ENCODE measurements around the gene URGCP.
"Not testable (repeated sequence)": the region's sequence is repeated elsewhere in the genome, so short reads cannot be mapped to it uniquely, and the experiment has no call there.

URGCP gene

GRCh38 chr7:43915907-43916306 is 9.5 kb upstream of the URGCP start:
- DNase-seq, result no peak

GRCh38 chr7:43914795-43915194 is 8.4 kb upstream of the URGCP start:
- DNase-seq, result no peak

- DNase-seq, result peak; percentile 33 to 58 (median 41)
These were observed 453 bp downstream of the URGCP start for GRCh38 chr7:43905956-43906330.

GRCh38 chr7:43905209-43905946 is 1.0 kb downstream of the URGCP start:
- no peak for DNase-seq

- peak in 1 of 3 donors; percentile 25 for DNase-seq
These were observed 1.7 kb downstream of the URGCP start for GRCh38 chr7:43904533-43905208.

GRCh38 chr7:43902542-43903054 is 3.8 kb downstream of the URGCP start:
- no peak for DNase-seq

- not testable (repeated sequence) for DNase-seq
These were observed 7.8 kb downstream of the URGCP start for GRCh38 chr7:43898571-43898970.

GRCh38 chr7:43895847-43896415 is 10.5 kb downstream of the URGCP start:
- no peak for DNase-seq

- DNase-seq, result no peak
These were observed 15.1 kb downstream of the URGCP start for GRCh38 chr7:43891069-43891955.

GRCh38 chr7:43890468-43890867 is 15.9 kb downstream of the URGCP start:
- no peak for DNase-seq

- DNase-seq, result peak in 2 of 3 donors; percentile 17 to 39
These were observed 17.1 kb downstream of the URGCP start for GRCh38 chr7:43888993-43889945.

GRCh38 chr7:43884617-43885016 is 21.8 kb downstream of the URGCP start:
- DNase-seq, result no peak

- no peak for DNase-seq
These were observed 22.2 kb downstream of the URGCP start for GRCh38 chr7:43884209-43884608.

- DNase-seq, result peak; percentile 33 to 56 (median 42)
These were observed 25.8 kb downstream of the URGCP start for GRCh38 chr7:43880596-43880995.

- peak; percentile 65 to 88 (median 71) for DNase-seq
These were observed 26.9 kb downstream of the URGCP start for GRCh38 chr7:43879477-43879876.

- no peak for DNase-seq
These were observed 27.5 kb downstream of the URGCP start for GRCh38 chr7:43878867-43879266.

- DNase-seq, result no peak
These were observed 28.2 kb downstream of the URGCP start for GRCh38 chr7:43877968-43878864.

GRCh38 chr7:43876976-43877745 is 29.2 kb downstream of the URGCP start:
- DNase-seq, result no peak

- DNase-seq, result peak; percentile 32 to 60 (median 44)
These were observed 30.2 kb downstream of the URGCP start for GRCh38 chr7:43876241-43876640.

GRCh38 chr7:43873300-43873699 is 33.1 kb downstream of the URGCP start:
- DNase-seq, result peak in 1 of 3 donors; percentile 32

All from suppressor macrophage treated with lipopolysaccharide for 1 hour (primary cell).